Peyer's patch (tissue), 4 donors: ENCODE results near the gene PLCB2. TPM values are rescaled to one million over a fixed set of nuclear protein-coding genes. Genes with fewer than 3 reads are reported as not detected.

Experiments
- DNase-seq, 3 donors: peaks; one replicate each; pipeline ENCODE4 v3.0.0-alpha.2; 2017 to 2019
- H3K27ac ChIP-seq, 4 donors: fragments of 200-600 bp; sonication (generic); one replicate each; pipeline ENCODE4 v1.5.1; 2016 to 2019
- H3K27me3 ChIP-seq, 2 donors: fragments of 200-600 bp; sonication (generic); one replicate each; pipeline ENCODE4 v1.5.1; 2019
- H3K36me3 ChIP-seq, 3 donors: fragments of 200-600 bp; sonication (generic); one replicate each; pipeline ENCODE4 v1.5.1; 2016 to 2019
- H3K4me1 ChIP-seq, 4 donors: fragments of 200-600 bp; sonication (generic); one replicate each; pipeline ENCODE4 v1.5.1; 2016 to 2019
- H3K4me3 ChIP-seq, 4 donors: fragments of 200-600 bp; sonication (generic); 1 replicate in 3 of 4; 2 replicates in 1 of 4; pipeline ENCODE4 v1.5.1; 2016 to 2019; ENCODE audit warnings: mild to moderate bottlenecking in 1 of 4
- H3K9me3 ChIP-seq, 4 donors: fragments of 200-600 bp; sonication (generic); one replicate each; pipeline ENCODE4 v1.5.1; 2016 to 2019; ENCODE audit warnings: mild to moderate bottlenecking in 1 of 4
- POLR2A ChIP-seq, 2 donors: fragments of 450-650 bp; IDR thresholded peaks; one replicate each; pipeline ENCODE4 v1.5.1; 2017; ENCODE audit warnings: antibody characterized with exemption in 2 of 2, mild to moderate bottlenecking in 2 of 2, moderate library complexity in 2 of 2
- total RNA-seq, 4 donors: library from RNA; depleted of rRNA; stranded (reverse); fragments of >200 nt; gene quantifications; one replicate each; pipeline ENCODE4 v1.1.0, GENCODE V29; 2016
- TF ChIP-seq, protein P1 (sequence below), 6 experiments: fragments of 450-650 bp in 4 of 6; fragments of 200-600 bp in 2 of 6; sonication (generic) in 1 of 6; IDR thresholded peaks; one replicate each; pipeline ENCODE4 v1.5.1; 2017 to 2019; ENCODE audit warnings: antibody characterized with exemption in 6 of 6, mild to moderate bottlenecking in 3 of 6, moderate library complexity in 1 of 6

PLCB2 gene
- total RNA-seq, 4 donors from 2014 or later: 12.3 to 101 (median 15.7) TPM

- Histone ChIP-seq H3K4me3 (peak within 1 kb of the TSS; percentile 74 to 93 (median 84)), H3K27me3 (no peaks in the 10 kb centered on the region), H3K9me3 (no peaks in the 10 kb centered on the region), H3K4me1 (peaks cover 0 to 29% (median 6%) of the 10 kb centered on the region in 4 donors), H3K36me3 (no peaks in the 10 kb centered on the region), H3K27ac (peak within 1 kb of the TSS; percentile 49 to 76 (median 74))
- TF ChIP-seq POLR2A (IDR thresholded peaks at IDR 0.05): peak in 1 of 2 donors; percentile 65
- TF ChIP-seq, protein P1, sequence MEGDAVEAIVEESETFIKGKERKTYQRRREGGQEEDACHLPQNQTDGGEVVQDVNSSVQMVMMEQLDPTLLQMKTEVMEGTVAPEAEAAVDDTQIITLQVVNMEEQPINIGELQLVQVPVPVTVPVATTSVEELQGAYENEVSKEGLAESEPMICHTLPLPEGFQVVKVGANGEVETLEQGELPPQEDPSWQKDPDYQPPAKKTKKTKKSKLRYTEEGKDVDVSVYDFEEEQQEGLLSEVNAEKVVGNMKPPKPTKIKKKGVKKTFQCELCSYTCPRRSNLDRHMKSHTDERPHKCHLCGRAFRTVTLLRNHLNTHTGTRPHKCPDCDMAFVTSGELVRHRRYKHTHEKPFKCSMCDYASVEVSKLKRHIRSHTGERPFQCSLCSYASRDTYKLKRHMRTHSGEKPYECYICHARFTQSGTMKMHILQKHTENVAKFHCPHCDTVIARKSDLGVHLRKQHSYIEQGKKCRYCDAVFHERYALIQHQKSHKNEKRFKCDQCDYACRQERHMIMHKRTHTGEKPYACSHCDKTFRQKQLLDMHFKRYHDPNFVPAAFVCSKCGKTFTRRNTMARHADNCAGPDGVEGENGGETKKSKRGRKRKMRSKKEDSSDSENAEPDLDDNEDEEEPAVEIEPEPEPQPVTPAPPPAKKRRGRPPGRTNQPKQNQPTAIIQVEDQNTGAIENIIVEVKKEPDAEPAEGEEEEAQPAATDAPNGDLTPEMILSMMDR (IDR thresholded peaks at IDR 0.05): peak; percentile 61 to 82 (median 75)
- peak; percentile 92 to 95 (median 92) for DNase-seq
Observed at GRCh38 chr15:40323239-40323952, 15.7 kb upstream of the PLCB2 start, which contains the start of gene INAFM2. Gene INAFM2 (plus strand): TSS chr15:40323692. CDS start chr15:40324056, 364 bp downstream.

- DNase-seq: no peak
- Histone ChIP-seq H3K27ac (peak overlapping the region; percentile 49 to 76 (median 74)), H3K9me3 (no peaks in the 10 kb centered on the region), H3K4me1 (peaks cover 0 to 29% (median 6%) of the 10 kb centered on the region in 4 donors), H3K36me3 (no peaks in the 10 kb centered on the region), H3K4me3 (peak overlapping the region; percentile 29 to 93 (median 84)), H3K27me3 (no peaks in the 10 kb centered on the region)
- TF ChIP-seq, protein P1 (IDR thresholded peaks at IDR 0.05): no peak
- TF ChIP-seq POLR2A (IDR thresholded peaks at IDR 0.05): no peak
Observed at GRCh38 chr15:40322531-40323238, 14.9 kb upstream of the PLCB2 start.

DNA sequence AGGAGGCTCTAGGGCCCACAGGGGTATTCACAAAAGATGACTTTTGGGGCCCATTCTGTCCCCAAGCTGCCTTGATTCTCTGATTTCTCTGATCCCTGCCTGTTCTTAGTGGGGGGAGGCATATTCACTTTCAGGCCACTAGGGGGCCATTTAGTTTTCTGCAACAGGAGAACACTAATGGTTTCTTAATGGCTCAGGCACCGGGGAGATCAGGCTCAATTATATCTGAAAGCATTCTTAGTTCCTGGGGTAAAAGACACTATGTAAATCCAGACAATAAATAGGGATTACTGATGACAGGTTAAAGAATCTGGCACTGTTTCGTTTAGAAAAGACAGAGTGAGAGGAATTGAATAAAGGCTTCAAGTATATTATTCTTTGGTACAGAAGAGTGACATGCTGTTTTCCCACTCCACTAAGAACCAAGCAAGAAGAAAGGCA is 13.2 kb upstream of the PLCB2 start:
- Histone ChIP-seq H3K9me3 (no peaks in the 10 kb centered on the region), H3K4me3 (no peak overlapping the region), H3K4me1 (peaks cover 0 to 24% (median 6%) of the 10 kb centered on the region in 4 donors), H3K27me3 (no peaks in the 10 kb centered on the region), H3K36me3 (no peaks in the 10 kb centered on the region), H3K27ac (no peak overlapping the region)
- peak in 2 of 3 donors; percentile 64 to 83 for DNase-seq
- TF ChIP-seq POLR2A (IDR thresholded peaks at IDR 0.05): no peak
- TF ChIP-seq, protein P1 (IDR thresholded peaks at IDR 0.05): peak; percentile 72 to 95 (median 90)

DNA sequence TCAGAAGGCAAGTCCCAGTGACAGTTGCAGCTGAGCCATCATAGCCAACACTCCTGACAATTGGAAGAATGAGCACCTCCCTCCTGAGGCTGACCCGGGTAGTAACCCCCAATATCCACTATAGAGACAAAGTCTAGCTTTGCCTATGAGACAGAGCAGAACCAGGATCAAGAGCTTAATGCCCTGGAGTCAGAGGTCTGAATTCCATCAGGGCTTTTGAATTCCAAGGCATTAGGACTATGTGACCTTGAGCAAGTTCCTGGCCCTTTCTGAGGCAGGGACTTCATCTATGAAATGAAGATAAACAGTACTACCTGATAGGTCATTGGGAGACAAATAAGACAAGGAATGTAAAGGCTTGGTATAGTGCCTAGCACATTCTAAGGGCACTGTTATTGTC is 12.7 kb upstream of the PLCB2 start:
- Histone ChIP-seq H3K27ac (no peak overlapping the region), H3K9me3 (no peaks in the 10 kb centered on the region), H3K4me1 (peaks cover 0 to 19% (median 6%) of the 10 kb centered on the region in 4 donors), H3K36me3 (no peaks in the 10 kb centered on the region), H3K27me3 (no peaks in the 10 kb centered on the region), H3K4me3 (no peak overlapping the region)
- TF ChIP-seq POLR2A (IDR thresholded peaks at IDR 0.05): no peak
- TF ChIP-seq, protein P1 (IDR thresholded peaks at IDR 0.05): no peak
- no peak for DNase-seq

DNA sequence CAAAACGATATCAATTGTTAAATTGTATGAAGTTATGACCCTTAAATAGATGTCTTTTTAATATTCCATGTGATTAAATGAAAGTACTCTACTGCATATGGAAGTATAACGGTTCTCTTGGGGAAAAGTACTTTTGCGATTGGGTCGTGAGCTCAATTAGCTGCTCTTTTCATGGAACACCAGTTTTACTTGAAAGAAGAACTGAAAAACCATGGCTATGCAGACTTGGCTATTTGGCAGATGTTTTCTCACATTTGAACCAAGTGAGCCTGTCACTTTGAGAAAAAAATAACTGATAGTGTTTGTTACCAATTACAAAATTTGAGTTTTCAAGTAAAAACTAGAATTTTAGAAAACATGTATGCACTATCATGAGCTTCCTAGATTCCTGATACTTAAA is 9.8 kb upstream of the PLCB2 start:
- no peak for DNase-seq
- no peak for TF ChIP-seq POLR2A (IDR thresholded peaks at IDR 0.05)
- TF ChIP-seq, protein P1 (IDR thresholded peaks at IDR 0.05): no peak
- Histone ChIP-seq H3K27me3 (no peaks in the 10 kb centered on the region), H3K27ac (no peak overlapping the region), H3K4me1 (peaks cover 0 to 10% (median 0%) of the 10 kb centered on the region in 4 donors), H3K4me3 (no peak overlapping the region), H3K9me3 (no peaks in the 10 kb centered on the region), H3K36me3 (no peaks in the 10 kb centered on the region)
